Progenitor cell of endocrine pancreas (in vitro differentiated cells): Measurements from ENCODE around the gene TEX19. TPM values are rescaled to one million over a fixed set of nuclear protein-coding genes. Genes with fewer than 3 reads are reported as not detected.
"Not testable (repeated sequence)": the region's sequence is repeated elsewhere in the genome, so short reads cannot be mapped to it uniquely, and the experiment has no call there.

Experiments used
- DNase-seq: peaks from one replicate; pipeline ENCODE4 v3.0.0; 2021; ENCODE audit warnings: low spot score; ENCODE audit not compliant: unreplicated experiment
- H3K27ac Mint-ChIP-seq: 2 replicates; pipeline ENCODE4 v1.8.0; 2021; ENCODE audit warnings: mild to moderate bottlenecking, moderate library complexity, mixed read lengths
- H3K27me3 Mint-ChIP-seq: 2 replicates; pipeline ENCODE4 v1.8.0; 2021; ENCODE audit warnings: mixed read lengths
- H3K36me3 Mint-ChIP-seq: 2 replicates; pipeline ENCODE4 v1.8.0; 2022; ENCODE audit warnings: mixed read lengths; ENCODE audit not compliant: insufficient read depth
- H3K4me1 Mint-ChIP-seq: 2 replicates; pipeline ENCODE4 v1.8.0; 2021; ENCODE audit warnings: low read depth, mixed read lengths
- H3K4me3 Mint-ChIP-seq: 2 replicates; pipeline ENCODE4 v1.8.0; 2021; ENCODE audit warnings: low read depth, mild to moderate bottlenecking, moderate library complexity, mixed read lengths
- H3K9me3 Mint-ChIP-seq: 2 replicates; pipeline ENCODE4 v1.8.0; 2021; ENCODE audit warnings: low read depth, mixed read lengths
- CTCF ChIP-seq: fragments of 200-600 bp; sonication (generic); IDR thresholded peaks from one replicate; pipeline ENCODE4 v1.5.0; 2021; ENCODE audit warnings: antibody characterized with exemption, mild to moderate bottlenecking; ENCODE audit not compliant: unreplicated experiment
- total RNA-seq: library from RNA; stranded (reverse); gene quantifications from 2 replicates; pipeline ENCODE4 v1.2.1, GENCODE V29; 2021

TEX19 gene
- total RNA-seq, 1 donor from 2014 or later, result not detected

- peaks cover 29% of the 10 kb centered on the region for H3K27me3 Mint-ChIP-seq
These were observed 13.4 kb downstream of the TEX19 start for GRCh38 chr17:82372249-82373071.

GRCh38 chr17:82373072-82373452 is 14.0 kb downstream of the TEX19 start:
- H3K9me3 Mint-ChIP-seq, DNase-seq, H3K4me1 Mint-ChIP-seq, H3K36me3 Mint-ChIP-seq: not testable (repeated sequence)
- Mint-ChIP-seq H3K4me3 (peak overlapping the region; percentile 3), H3K27ac (peak overlapping the region; percentile 68), H3K27me3 (peaks cover 29% of the 10 kb centered on the region)

More at GRCh38 chr17:82372249-82373071, 13.4 kb downstream of the TEX19 start:
- Mint-ChIP-seq H3K4me1 (peaks cover 6% of the 10 kb centered on the region), H3K36me3 (no peaks in the 10 kb centered on the region), H3K9me3 (no peaks in the 10 kb centered on the region), H3K27ac (no peak overlapping the region), H3K4me3 (peak overlapping the region; percentile 60)
- DNase-seq, result no peak
- TF ChIP-seq CTCF, result no peak

- Mint-ChIP-seq H3K27ac (no peak overlapping the region), H3K4me1 (peaks cover 3% of the 10 kb centered on the region), H3K36me3 (no peaks in the 10 kb centered on the region), H3K4me3 (no peak overlapping the region), H3K9me3 (no peaks in the 10 kb centered on the region), H3K27me3 (peaks cover 32% of the 10 kb centered on the region)
- DNase-seq, result no peak
- no peak for TF ChIP-seq CTCF
These were observed 14.9 kb downstream of the TEX19 start for GRCh38 chr17:82373731-82374625.

GRCh38 chr17:82374626-82375331 is 15.7 kb downstream of the TEX19 start:
- Mint-ChIP-seq H3K4me3 (no peak overlapping the region), H3K9me3 (no peaks in the 10 kb centered on the region), H3K27ac (no peak overlapping the region), H3K4me1 (peaks cover 3% of the 10 kb centered on the region), H3K27me3 (peaks cover 30% of the 10 kb centered on the region), H3K36me3 (no peaks in the 10 kb centered on the region)
- DNase-seq, result no peak
- TF ChIP-seq CTCF, result no peak

GRCh38 chr17:82375359-82376041 is 16.5 kb downstream of the TEX19 start:
- DNase-seq, result no peak
- no peaks in the 10 kb centered on the region for H3K9me3 Mint-ChIP-seq
- H3K4me1 Mint-ChIP-seq, result peaks cover 3% of the 10 kb centered on the region
- no peak overlapping the region for H3K27ac Mint-ChIP-seq
- no peaks in the 10 kb centered on the region for H3K36me3 Mint-ChIP-seq
- H3K27me3 Mint-ChIP-seq, result peaks cover 31% of the 10 kb centered on the region
- TF ChIP-seq CTCF, result no peak
- no peak overlapping the region for H3K4me3 Mint-ChIP-seq
